ENCODE results near the gene DGKG. TPM values are rescaled to one million over a fixed set of nuclear protein-coding genes. Genes with fewer than 3 reads are reported as not detected.
A peak's percentile ranks its signal among the peaks of the same experiment; 100 is the strongest.

The DGKG gene
- total RNA-seq, 2 donors from 2014 or later = 0.49 to 1.5 TPM

DNA sequence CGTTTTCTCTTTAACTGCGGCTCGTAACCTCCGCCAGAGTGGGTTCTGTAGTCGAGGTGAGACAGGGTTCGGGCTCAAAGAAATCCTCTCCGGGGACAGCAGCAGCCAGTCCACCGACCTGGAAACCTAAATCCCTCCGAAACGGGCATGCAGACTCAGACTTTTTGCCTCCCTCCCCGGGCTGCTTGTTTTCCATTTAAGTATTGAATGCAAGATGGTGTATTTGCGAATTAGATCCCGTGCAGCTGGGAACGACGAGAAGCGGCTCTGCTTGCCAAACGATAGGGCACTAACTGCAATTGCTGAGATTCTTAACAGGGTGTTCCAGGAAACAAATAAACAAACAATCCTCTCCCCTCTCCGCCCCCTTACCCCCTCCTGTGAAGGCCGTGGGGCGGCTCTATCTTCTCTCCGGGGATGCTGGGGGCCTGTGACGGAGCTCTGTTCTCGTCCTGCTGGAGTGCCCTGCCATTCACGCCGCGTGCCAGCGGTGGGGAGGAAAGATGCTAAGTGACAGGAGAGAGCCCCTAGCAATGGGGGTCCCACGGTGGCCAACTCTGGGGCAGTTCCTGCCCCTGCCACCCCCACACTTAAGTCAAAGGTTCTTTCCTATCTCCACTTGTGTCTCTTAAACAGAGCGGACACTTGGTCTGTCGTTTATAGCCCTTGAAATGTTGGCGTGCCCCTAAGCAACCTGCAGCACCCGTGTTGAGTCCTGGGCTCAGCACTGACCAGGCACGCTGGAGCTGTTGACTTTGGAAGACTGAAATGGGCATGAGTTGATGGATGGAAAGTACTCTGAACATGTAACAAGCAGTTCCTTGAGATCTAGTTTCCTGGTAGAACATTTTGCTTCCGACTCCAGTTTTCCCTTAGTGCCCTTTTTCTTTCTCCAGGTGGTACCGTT lies 251.9 kb downstream of the DGKG start:
- DNase-seq (peak in 1 of 2 donors; percentile 21), ATAC-seq (no peak)
- intact Hi-C loops (cut with DNase I, micrococcal nuclease) = no loop called here

DNA sequence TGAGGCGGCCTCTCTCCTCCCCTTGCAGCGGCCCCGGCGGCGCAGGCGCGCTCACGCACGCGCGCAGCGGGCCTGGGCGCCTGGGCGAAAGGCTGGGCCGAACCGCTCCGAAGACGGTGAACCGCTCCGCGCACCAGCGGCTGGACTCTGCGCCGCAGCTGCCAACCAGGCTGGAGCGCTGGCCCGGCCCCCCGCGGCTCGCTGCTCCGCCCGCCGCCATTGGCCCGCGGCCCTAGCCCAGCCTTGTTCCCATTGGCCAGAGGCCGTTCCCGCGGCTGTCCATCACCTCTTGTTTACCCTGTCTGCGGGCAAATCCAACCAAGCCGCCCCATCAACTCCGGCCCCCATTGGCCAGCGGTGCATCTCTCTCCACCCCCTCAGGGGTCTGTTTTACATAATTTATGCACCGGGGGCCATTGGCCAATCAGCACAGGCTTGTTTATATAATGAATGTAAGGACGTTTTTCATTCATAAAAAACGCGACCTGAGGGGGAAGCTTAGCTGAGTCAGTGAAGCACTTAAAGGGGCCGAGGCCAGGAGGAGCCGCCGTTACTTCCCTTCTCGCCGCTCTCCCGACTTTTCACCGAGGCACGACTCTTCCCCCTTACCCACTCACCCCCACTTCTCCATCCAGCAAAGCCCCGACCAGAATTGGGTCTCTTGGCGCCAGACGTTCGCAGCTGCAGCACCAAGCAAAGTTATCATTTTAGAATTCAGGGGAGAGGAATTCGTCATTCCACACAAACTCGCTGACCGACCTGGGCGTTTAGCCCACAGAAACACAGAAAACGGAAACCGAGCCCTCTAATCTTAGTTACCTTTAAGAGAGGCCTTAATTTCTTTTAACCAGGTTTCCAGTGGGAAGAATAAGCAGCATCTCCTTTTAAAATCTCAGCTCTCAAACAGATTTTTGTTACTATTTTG lies 252.8 kb downstream of the DGKG start, which contains the start of gene ETV5:
ETV5 (minus strand) TSS at position 149 of the 925 bp plus-strand sequence. CDS start 3,221 bp downstream, outside the sequence.
- ATAC-seq (peak; percentile 94), DNase-seq (peak; percentile 95 to 99)
- intact Hi-C loops (cut with DNase I, micrococcal nuclease) = no loop called here

DNA sequence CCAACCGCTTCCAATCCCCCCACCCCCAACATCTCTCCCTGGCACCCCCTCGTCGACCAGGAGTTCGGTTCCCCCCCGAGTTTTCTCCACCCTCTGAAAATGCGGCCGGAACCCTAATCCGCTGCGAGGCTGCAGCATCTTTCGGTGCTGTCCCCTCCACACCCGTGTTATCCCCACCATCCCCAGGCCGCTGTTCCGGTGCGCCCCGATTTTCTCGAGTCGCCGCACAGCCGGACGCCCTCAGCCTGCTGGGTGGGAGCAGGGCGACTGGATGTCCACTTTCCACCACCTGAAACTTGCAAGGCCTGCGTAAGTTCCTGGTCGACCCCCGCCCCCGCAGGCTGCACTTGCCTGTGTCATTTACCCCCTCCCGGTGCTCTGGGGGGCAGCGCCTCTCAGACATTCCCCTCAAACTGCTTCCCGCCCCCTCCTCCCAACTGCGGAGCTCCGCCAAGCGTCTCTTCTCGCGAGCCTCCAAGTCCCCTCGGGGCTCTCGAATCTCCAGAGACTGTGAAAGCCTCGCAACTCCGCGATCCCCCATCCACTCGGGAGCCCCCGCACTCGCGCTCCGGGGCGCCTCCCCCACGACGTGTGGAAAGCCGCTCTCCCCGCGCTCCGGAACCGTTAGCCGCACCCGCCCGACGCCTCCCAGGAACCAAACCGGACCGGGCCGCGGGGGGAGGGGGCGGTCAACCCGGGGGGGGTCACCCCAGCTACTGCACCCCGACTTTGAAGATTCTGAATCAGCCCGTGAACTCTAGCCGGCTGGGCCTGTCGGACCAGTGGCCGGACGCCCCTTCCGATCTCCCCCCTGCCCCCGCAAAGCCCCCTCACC lies 253.7 kb downstream of the DGKG start:
- intact Hi-C loops (cut with DNase I, micrococcal nuclease) = no loop called here
- DNase-seq = peak; percentile 24 to 34
- no peak for ATAC-seq

DNA sequence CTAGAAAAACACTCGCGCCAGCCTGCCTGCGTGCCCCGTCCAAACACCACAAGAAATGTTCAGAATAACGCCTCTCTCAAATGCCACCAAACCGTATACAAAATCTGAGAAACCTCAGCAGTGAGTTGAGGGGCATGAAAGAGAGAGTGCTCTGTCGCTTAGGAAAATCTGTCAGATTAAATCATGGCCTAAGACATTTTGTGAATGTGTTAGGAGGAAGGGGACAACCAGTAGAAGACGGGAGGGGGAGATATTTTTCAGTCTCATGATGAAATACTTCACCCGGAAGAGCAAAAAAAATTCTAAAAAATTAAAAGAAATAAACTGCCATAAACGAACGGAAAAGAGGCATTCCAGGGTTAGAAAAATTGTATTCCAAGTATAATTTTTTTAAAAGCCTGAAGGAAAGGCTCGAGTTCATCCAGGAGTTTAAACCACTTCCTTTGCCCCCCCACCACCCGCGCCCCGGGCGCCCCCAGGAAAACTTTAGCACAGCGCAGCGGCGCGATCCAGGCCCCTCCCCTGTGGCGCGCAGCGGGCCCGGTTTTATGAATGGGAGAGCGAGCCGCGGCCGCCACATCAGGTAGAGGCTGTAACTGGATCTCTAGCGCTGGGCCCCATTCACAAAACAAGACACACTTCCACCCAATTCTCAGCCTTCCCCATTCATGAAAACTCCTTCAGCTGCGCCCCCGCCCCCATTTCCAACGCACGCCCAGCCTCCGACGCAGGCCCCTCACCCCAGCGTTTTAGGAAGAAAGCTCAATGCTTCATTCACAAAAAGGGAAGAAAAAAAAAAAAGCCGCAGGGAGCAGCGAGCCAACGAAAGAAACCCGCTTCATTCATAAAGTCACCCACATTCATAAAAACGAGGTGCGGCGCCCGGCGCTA lies 254.6 kb downstream of the DGKG start:
- peak; percentile 50 to 67 for DNase-seq
- intact Hi-C loops (cut with DNase I, micrococcal nuclease) = no loop called here
- ATAC-seq = peak; percentile 19

DNA sequence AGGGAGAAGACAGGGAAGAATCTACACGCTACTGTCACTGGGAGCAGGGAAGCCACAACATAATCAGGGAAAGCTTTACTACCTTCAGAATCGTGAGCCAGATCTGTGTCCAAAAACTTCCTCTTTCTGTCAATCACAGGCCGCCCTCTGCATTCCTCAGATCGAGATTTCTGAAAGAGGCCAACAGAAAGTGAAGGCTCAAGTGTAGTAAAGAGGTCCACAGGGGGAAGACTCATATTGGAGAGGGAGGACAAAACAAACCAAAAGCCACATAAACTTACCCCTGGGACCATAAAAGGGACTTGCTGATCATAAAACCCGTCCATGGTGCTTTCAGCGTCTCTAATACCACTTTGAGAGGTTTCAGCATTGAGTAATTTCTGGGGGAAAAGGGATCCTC lies 256.5 kb downstream of the DGKG start:
- intact Hi-C loops (cut with DNase I, micrococcal nuclease) = no loop called here
- ATAC-seq (no peak), DNase-seq (no peak)

DNA sequence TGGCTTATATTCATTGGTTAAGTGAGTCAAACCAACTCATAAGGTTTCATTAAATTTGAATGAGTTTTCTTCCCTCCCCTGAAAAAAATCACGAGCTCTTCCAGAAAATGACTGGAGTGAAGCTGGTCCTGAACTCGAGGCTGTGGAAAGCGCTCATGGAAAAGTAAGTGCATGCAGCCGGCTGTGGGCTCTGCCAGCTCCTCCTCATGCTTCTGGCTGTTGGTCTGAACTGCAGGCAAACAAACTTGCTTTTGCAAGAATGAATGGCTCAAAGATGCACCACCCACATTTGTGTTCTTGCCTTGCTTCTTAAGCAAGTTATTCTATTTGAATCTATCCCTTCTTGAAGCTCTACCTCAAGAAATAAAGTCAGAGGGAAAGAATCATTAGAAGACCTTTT lies 259.3 kb downstream of the DGKG start:
- intact Hi-C loops (cut with DNase I, micrococcal nuclease) = no loop called here
- ATAC-seq (no peak), DNase-seq (no peak)

DNA sequence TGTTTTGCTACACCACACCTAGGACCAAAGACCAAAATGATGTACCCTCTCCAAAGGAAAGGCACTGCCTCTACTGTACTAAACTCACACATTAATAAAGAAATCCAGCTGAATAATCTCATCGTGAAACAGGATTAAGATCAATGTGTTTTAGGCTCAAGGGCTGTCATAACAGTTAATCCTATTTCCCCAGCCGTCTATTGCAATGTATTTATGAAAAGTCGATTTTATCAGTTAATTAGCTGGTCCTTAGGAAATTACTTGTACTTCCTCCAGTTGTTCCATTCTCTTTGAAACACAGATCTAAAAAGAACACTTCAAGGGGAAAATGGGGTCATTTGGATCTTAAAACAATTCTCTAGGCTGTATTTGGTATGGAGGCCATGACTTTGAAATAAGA lies 261.6 kb downstream of the DGKG start:
- no peak for DNase-seq
- intact Hi-C loops (cut with DNase I, micrococcal nuclease) = no loop called here
- ATAC-seq = no peak

DNA sequence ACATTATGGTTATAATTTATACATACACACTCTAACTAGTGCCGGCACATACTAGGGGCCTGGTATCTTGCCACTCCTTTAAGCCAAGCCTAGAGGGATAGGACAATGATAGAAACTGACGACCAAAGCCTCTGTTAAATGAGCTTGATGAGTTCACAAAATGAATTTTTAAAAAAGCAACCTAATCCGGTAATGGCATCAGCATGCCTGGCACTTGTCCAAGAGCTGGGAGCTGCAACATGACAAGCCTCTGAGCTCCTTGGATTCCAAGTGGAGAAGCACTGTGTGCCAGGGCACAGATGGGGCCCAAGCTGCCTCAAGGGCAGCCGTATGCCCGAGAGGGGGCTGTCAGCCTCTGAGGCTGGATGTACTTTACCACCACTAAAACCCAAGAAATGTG lies 262.9 kb downstream of the DGKG start:
- ATAC-seq (no peak), DNase-seq (peak in 1 of 2 donors; percentile 29)
- intact Hi-C loops (cut with DNase I, micrococcal nuclease) = no loop called here

DNA sequence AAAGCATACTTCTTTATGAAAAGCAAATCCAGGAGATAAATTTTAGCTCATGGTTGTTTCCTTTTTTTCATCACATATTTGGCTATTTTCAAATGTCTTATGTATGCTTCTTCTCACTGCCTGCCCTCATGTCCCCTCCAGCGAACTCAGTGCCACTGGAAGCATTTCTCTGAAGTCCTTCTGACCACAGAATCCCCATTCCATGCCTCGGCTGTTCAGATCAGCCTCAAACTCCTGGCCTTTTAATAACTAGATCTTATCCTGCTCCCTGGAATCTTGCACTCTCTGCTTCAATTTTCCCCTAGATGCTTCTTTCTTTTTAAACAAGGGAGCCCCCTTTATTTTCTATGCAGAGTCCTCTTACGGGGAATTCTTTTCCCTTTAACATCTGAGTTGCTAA lies 263.3 kb downstream of the DGKG start:
- DNase-seq (no peak), ATAC-seq (no peak)
- intact Hi-C loops (cut with DNase I, micrococcal nuclease) = no loop called here

DNA sequence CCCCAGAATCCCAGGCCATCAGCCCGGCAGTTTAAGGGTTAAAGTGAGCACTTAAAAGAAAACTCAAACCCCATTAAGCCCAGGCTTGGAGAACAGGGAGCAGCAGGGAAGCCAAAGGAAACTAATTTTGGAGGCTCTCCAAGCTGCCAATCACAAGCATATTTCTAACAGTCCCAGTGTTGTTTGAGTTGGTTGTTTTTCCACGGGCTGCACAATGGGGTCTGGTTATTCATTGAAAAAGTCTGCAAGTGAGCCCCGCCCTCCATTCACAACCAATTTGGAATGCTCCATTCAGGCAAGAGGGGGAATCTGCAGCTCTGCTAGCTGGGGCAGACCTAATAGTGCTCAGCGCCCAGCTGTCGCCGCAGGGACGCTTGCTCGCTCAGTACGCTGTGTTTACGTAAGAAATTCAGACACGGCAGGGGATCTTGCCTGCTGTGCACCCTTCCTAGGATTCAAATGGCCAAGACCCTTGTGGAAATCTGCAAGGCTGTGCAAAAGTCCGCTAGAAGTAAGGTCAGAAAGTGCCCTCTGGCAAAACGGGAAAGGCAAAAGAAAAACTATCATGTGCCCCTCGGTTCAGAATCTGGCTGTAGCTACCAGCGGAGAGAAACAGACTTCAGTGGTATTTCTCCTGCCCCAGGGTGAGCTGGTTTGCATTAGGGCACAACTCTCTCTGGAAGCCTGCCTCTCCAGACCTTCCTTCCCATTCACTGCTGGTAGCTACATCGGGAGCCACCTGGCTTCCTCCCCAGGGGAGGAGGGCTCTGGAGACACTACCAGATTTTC lies 264.2 kb downstream of the DGKG start:
- DNase-seq = peak; percentile 65 to 66
- intact Hi-C loops (cut with DNase I, micrococcal nuclease) = no loop called here
- peak; percentile 94 for ATAC-seq

DNA sequence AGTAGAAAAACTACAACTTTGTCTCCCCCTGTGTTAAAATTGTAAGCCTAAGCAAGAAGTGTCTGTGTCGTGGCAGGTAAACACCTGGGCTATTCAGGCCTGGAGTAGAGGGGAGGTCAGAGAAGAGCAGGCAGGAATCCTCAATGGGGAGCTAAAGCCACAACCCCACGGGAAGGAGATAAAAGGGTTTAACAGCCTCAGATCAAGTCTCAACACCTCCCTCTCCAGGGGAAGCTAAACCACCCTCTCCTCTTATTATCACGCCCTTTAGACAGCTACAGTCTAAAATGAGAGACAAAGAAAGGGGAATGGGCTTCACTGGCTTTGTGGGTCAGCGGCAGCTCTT lies 264.7 kb downstream of the DGKG start:
- ATAC-seq (no peak), DNase-seq (no peak)
- intact Hi-C loops (cut with DNase I, micrococcal nuclease) = no loop called here

Other genes starting within 250 kb of the DGKG start
- 1 to 10 TPM; 1.5 to 2.9 TPM for gene CRYGS, start 182.1 kb upstream of the DGKG start, total RNA-seq
- 10 to 100 TPM; 10.0 to 10.7 TPM for gene TBCCD1, start 205.1 kb upstream of the DGKG start, total RNA-seq
- gene DNAJB11, start 208.5 kb upstream of the DGKG start, total RNA-seq = 10 to 100 TPM; 39.8 to 49.3 TPM

Data from left colon (tissue), 2 donors.